Hair follicle dermal papilla cell (primary cell): Measurements from ENCODE around the gene RBM39. TPM values are rescaled to one million over a fixed set of nuclear protein-coding genes. Genes with fewer than 3 reads are reported as not detected.

ENCODE experiments used
- small RNA-seq: library from RNA; depleted of rRNA; stranded (forward); fragments of <200 nt; gene quantifications from one replicate; pipeline ENCODE3, GENCODE V24; 2012
- total RNA-seq: library from RNA; depleted of rRNA; stranded (reverse); fragments of >200 nt; gene quantifications from 2 replicates; pipeline ENCODE4 v1.2.3, GENCODE V29; 2012

RBM39 gene
- total RNA-seq, result 197 and 296 TPM in 2 replicates

GRCh38 chr20:35741892-35742740 lies at the start of gene RBM39:
RBM39 (minus strand) TSS chr20:35742260; CDS start chr20:35740874, 1,386 bp downstream.

GRCh38 chr20:35771689-35772562 lies 29.9 kb upstream of the RBM39 start, which contains the start of gene PHF20:
PHF20 (plus strand) TSS chr20:35772015; CDS start chr20:35801523, 29,508 bp downstream.

GRCh38 chr20:35699127-35699956 lies 42.7 kb downstream of the RBM39 start, which contains the start of the genes NFS1 and ROMO1:
NFS1 (minus strand) TSS chr20:35699352; CDS start chr20:35699288, 64 bp downstream.
ROMO1 (plus strand) TSS chr20:35699405; CDS start chr20:35699633, 228 bp downstream.

GRCh38 chr20:35664466-35665206 lies 77.4 kb downstream of the RBM39 start, which contains the start of the genes CPNE1 and RBM12:
CPNE1 (minus strand) TSS chr20:35664900; CDS start chr20:35632923, 31,977 bp downstream.
RBM12 (minus strand) TSS chr20:35664900; CDS start chr20:35655322, 9,578 bp downstream.

Small RNA genes within 50 kb of the gene (small RNA-seq; reads per million reads assigned to genes)
- gene RF00026, result not detected

Other genes with a start within 250 kb of the RBM39 start
- gene C20orf173, start 212.6 kb downstream of the RBM39 start, total RNA-seq, result not detected in 2 replicates
- gene ERGIC3, start 200.2 kb downstream of the RBM39 start, total RNA-seq, result 282 and 421 TPM in 2 replicates
- 2.1 and 4.6 TPM in 2 replicates for gene SPAG4, start 126.4 kb downstream of the RBM39 start, total RNA-seq
- 131 and 200 TPM in 2 replicates for gene CPNE1, start 77.4 kb downstream of the RBM39 start, total RNA-seq
- gene RBM12, start 77.4 kb downstream of the RBM39 start, total RNA-seq, result 58.7 and 70.9 TPM in 2 replicates
- 20.3 and 24.0 TPM in 2 replicates for gene NFS1, start 42.9 kb downstream of the RBM39 start, total RNA-seq
- 79.3 and 126 TPM in 2 replicates for gene ROMO1, start 42.9 kb downstream of the RBM39 start, total RNA-seq
- gene PHF20, start 29.8 kb upstream of the RBM39 start, total RNA-seq, result 37.3 and 37.8 TPM in 2 replicates
- gene SCAND1, start 212.2 kb upstream of the RBM39 start, total RNA-seq, result 44.9 and 57.1 TPM in 2 replicates
- 2.1 and 2.2 TPM in 2 replicates for gene CNBD2, start 226.3 kb upstream of the RBM39 start, total RNA-seq